ENCODE data around the gene MGMT. TPM values are rescaled to one million over a fixed set of nuclear protein-coding genes. Genes with fewer than 3 reads are reported as not detected.

MGMT gene
- polyA plus RNA-seq, 3 donors, result 9.5 to 23.5 (median 17.5) TPM

GRCh38 chr10:129694691-129695243 is 227.7 kb downstream of the MGMT start:
- no CpG with 5 or more reads among the region's 5 CpGs for WGBS (ENCODE audit: insufficient coverage)
- H3K27ac ChIP-seq (ENCODE audit: low read depth in 1 of 2, low read length in 2 of 2), result no peak overlapping the region
- no peaks in the 10 kb centered on the region for H4K20me1 ChIP-seq (ENCODE audit: insufficient read depth, low read length)
- H3K27ac Mint-ChIP-seq, result no peak overlapping the region
- H3K4me2 ChIP-seq (replicated peaks; ENCODE audit: extremely low read depth, low read length, poor library complexity, severe bottlenecking), result no peak overlapping the region
- DNase-seq, result no peak
- peaks cover 0 to 4% (median 2%) of the 10 kb centered on the region in 3 donors for H3K27me3 Mint-ChIP-seq (ENCODE audit: low read depth in 3 of 3)
- no peaks in the 10 kb centered on the region for H3K36me3 ChIP-seq (replicated peaks in 1 of 2; ENCODE audit: control insufficient read depth in 1 of 2, insufficient read depth in 2 of 2, low read length in 2 of 2)
- H3K4me3 Mint-ChIP-seq, result no peak overlapping the region
- no peak overlapping the region for H2AFZ ChIP-seq (ENCODE audit: insufficient read depth, low read depth, low read length, poor library complexity, severe bottlenecking)
- H3K36me3 Mint-ChIP-seq, result no peaks in the 10 kb centered on the region
- H3K27me3 ChIP-seq (ENCODE audit: control insufficient read depth in 2 of 2, insufficient read depth in 2 of 2, low read length in 2 of 2), result no peaks in the 10 kb centered on the region
- H3K9ac ChIP-seq (ENCODE audit: insufficient read depth, low read length, poor library complexity, severe bottlenecking), result no peak overlapping the region
- intact Hi-C loops (cut with micrococcal nuclease), result no loop called here
- H3K4me1 ChIP-seq (ENCODE audit: control insufficient read depth in 1 of 2, insufficient read depth in 2 of 2, low read length in 2 of 2), result no peaks in the 10 kb centered on the region
- H3K79me2 ChIP-seq (ENCODE audit: insufficient read depth, low read length), result no peaks in the 10 kb centered on the region
- TF ChIP-seq, protein P1, sequence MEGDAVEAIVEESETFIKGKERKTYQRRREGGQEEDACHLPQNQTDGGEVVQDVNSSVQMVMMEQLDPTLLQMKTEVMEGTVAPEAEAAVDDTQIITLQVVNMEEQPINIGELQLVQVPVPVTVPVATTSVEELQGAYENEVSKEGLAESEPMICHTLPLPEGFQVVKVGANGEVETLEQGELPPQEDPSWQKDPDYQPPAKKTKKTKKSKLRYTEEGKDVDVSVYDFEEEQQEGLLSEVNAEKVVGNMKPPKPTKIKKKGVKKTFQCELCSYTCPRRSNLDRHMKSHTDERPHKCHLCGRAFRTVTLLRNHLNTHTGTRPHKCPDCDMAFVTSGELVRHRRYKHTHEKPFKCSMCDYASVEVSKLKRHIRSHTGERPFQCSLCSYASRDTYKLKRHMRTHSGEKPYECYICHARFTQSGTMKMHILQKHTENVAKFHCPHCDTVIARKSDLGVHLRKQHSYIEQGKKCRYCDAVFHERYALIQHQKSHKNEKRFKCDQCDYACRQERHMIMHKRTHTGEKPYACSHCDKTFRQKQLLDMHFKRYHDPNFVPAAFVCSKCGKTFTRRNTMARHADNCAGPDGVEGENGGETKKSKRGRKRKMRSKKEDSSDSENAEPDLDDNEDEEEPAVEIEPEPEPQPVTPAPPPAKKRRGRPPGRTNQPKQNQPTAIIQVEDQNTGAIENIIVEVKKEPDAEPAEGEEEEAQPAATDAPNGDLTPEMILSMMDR (IDR thresholded peaks at IDR 0.05), result no peak
- H3K4me3 ChIP-seq (replicated peaks in 1 of 3; ENCODE audit: low read depth in 2 of 3, low read length in 3 of 3), result no peak overlapping the region
- H3K4me1 Mint-ChIP-seq, result peaks cover 4% of the 10 kb centered on the region
- H3K9me3 ChIP-seq (replicated peaks in 1 of 2; ENCODE audit: control insufficient read depth in 1 of 2, insufficient read depth in 1 of 2, low read length in 2 of 2), result no peaks in the 10 kb centered on the region
- H3K9me3 Mint-ChIP-seq, result peaks cover 0 to 2% (median 0%) of the 10 kb centered on the region in 7 donors

GRCh38 chr10:129695671-129696070 is 228.6 kb downstream of the MGMT start:
- Mint-ChIP-seq H3K9me3 (peaks cover 0 to 2% (median 0%) of the 10 kb centered on the region in 7 donors), H3K27ac (no peak overlapping the region), H3K4me3 (no peak overlapping the region), H3K36me3 (no peaks in the 10 kb centered on the region), H3K4me1 (peaks cover 4% of the 10 kb centered on the region), H3K27me3 (ENCODE audit: low read depth in 3 of 3) (peaks cover 0 to 1% (median 0%) of the 10 kb centered on the region in 3 donors)
- WGBS (ENCODE audit: insufficient coverage), result 96% methylated on average over 10 of the region's 13 CpGs
- Histone ChIP-seq H3K4me2 (replicated peaks; ENCODE audit: extremely low read depth, low read length, poor library complexity, severe bottlenecking) (no peak overlapping the region), H3K4me1 (ENCODE audit: control insufficient read depth in 1 of 2, insufficient read depth in 2 of 2, low read length in 2 of 2) (no peaks in the 10 kb centered on the region), H4K20me1 (ENCODE audit: insufficient read depth, low read length) (no peaks in the 10 kb centered on the region), H3K9ac (ENCODE audit: insufficient read depth, low read length, poor library complexity, severe bottlenecking) (no peak overlapping the region), H2AFZ (ENCODE audit: insufficient read depth, low read depth, low read length, poor library complexity, severe bottlenecking) (no peak overlapping the region), H3K4me3 (replicated peaks in 1 of 3; ENCODE audit: low read depth in 2 of 3, low read length in 3 of 3) (no peak overlapping the region), H3K79me2 (ENCODE audit: insufficient read depth, low read length) (no peaks in the 10 kb centered on the region), H3K36me3 (replicated peaks in 1 of 2; ENCODE audit: control insufficient read depth in 1 of 2, insufficient read depth in 2 of 2, low read length in 2 of 2) (no peaks in the 10 kb centered on the region), H3K9me3 (replicated peaks in 1 of 2; ENCODE audit: control insufficient read depth in 1 of 2, insufficient read depth in 1 of 2, low read length in 2 of 2) (no peaks in the 10 kb centered on the region), H3K27me3 (ENCODE audit: control insufficient read depth in 2 of 2, insufficient read depth in 2 of 2, low read length in 2 of 2) (no peaks in the 10 kb centered on the region), H3K27ac (ENCODE audit: low read depth in 1 of 2, low read length in 2 of 2) (no peak overlapping the region)
- DNase-seq, result no peak
- TF ChIP-seq, protein P1 (IDR thresholded peaks at IDR 0.05), result no peak
- intact Hi-C loops (cut with micrococcal nuclease), result no loop called here

All from CD14-positive monocyte (primary cell).